Gastrocnemius medialis (tissue), 4 donors: ENCODE measurements around the gene HAPSTR1.

Experiments used
- POLR2A ChIP-seq, 2 donors: fragments of 450-650 bp; IDR thresholded peaks; one replicate each; pipeline ENCODE4 v1.6.1; 2017; ENCODE audit warnings: antibody characterized with exemption in 2 of 2, mild to moderate bottlenecking in 2 of 2, moderate library complexity in 2 of 2
- TF ChIP-seq, protein P1 (sequence below), 5 experiments: fragments of 450-650 bp in 3 of 5; fragments of 200-600 bp in 2 of 5; sonication (generic) in 2 of 5; IDR thresholded peaks in 4 of 5; conservative IDR thresholded peaks in 1 of 5; 1 replicate in 4 of 5; 2 replicates in 1 of 5; pipeline ENCODE4 v1.5.1; 2016 to 2019; ENCODE audit warnings: antibody characterized with exemption in 5 of 5, mild to moderate bottlenecking in 3 of 5, moderate library complexity in 3 of 5

DNA sequence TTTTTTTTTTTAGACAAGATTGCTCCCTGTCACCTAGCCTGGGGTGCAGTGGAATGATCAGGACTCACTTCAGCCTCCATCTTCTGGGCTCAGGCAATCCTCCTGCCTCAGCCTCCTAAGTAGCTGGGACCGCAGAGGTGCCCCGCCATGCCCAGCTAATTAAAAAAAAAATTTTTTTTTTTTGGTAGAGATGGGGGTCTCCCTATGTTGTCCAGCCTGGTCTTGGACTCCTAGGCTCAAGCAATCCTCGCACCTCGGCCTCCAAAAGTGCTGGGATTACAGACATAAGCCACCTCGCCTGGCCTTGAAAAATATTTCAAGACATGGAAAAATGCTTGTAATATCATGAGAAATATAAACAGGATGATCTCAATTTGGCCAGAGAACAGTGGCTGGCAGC, 42.9 kb downstream of the HAPSTR1 start:
- TF ChIP-seq, protein P1, sequence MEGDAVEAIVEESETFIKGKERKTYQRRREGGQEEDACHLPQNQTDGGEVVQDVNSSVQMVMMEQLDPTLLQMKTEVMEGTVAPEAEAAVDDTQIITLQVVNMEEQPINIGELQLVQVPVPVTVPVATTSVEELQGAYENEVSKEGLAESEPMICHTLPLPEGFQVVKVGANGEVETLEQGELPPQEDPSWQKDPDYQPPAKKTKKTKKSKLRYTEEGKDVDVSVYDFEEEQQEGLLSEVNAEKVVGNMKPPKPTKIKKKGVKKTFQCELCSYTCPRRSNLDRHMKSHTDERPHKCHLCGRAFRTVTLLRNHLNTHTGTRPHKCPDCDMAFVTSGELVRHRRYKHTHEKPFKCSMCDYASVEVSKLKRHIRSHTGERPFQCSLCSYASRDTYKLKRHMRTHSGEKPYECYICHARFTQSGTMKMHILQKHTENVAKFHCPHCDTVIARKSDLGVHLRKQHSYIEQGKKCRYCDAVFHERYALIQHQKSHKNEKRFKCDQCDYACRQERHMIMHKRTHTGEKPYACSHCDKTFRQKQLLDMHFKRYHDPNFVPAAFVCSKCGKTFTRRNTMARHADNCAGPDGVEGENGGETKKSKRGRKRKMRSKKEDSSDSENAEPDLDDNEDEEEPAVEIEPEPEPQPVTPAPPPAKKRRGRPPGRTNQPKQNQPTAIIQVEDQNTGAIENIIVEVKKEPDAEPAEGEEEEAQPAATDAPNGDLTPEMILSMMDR (IDR thresholded peaks at IDR 0.05 in 4 of 5, conservative IDR thresholded peaks at IDR 0.05 in 1 of 5) = no peak
- no peak for TF ChIP-seq POLR2A (IDR thresholded peaks at IDR 0.05)
